Heart left ventricle (tissue), 13 donors: ENCODE measurements around the gene STAT3.

ENCODE experiments used
- POLR2A ChIP-seq, 2 donors: fragments of 450-650 bp; IDR thresholded peaks; one replicate each; pipeline ENCODE4 v1.6.1; 2017; ENCODE audit warnings: antibody characterized with exemption in 2 of 2, mild to moderate bottlenecking in 2 of 2, moderate library complexity in 2 of 2
- TF ChIP-seq, protein P1 (sequence below), 12 donors: fragments of 200-600 bp; sonication (generic) in 4 of 12; IDR thresholded peaks; one replicate each; pipeline versions ENCODE4 v1.5.0 to v1.8.0; 2018 to 2022; ENCODE audit warnings: antibody characterized with exemption in 12 of 12, mild to moderate bottlenecking in 5 of 12
- donor health status: ischemic (EF 13 %, LVEDD 7.1; RV severe dilation, severe dysfunction).
- donor health status: DM: no; HTN: yes; CAD: no.
- donor health status: DM: no; HTN: no; CAD: no.
- donor health status: ischemic (EF 25% LVEDD 6.9; RV normal size, moderate dysfunction).
- donor health status: ischemic (EF 25% LVEDD 5.7; RV mildly dilated, moderate dysfunction).
- donor health status: ischemic (EF 35%, LVEDD 5.7; RV mildly dilated, moderate dysfunction).
- donor health status: nonischemic (EF 11% LVEDD 7.7; RV severe dilation, severe dysfunction).
- donor health status: DM: yes; HTN: yes; CAD: no.
- donor health status: PGD.
- donor health status: ischemic (EF 29% LVEDD 5.4; RV normal size, mild dysfunction).
- donor health status: nonischemic (EF 23%, LVEDD 6.1; RV moderate dilation, normal function).

DNA sequence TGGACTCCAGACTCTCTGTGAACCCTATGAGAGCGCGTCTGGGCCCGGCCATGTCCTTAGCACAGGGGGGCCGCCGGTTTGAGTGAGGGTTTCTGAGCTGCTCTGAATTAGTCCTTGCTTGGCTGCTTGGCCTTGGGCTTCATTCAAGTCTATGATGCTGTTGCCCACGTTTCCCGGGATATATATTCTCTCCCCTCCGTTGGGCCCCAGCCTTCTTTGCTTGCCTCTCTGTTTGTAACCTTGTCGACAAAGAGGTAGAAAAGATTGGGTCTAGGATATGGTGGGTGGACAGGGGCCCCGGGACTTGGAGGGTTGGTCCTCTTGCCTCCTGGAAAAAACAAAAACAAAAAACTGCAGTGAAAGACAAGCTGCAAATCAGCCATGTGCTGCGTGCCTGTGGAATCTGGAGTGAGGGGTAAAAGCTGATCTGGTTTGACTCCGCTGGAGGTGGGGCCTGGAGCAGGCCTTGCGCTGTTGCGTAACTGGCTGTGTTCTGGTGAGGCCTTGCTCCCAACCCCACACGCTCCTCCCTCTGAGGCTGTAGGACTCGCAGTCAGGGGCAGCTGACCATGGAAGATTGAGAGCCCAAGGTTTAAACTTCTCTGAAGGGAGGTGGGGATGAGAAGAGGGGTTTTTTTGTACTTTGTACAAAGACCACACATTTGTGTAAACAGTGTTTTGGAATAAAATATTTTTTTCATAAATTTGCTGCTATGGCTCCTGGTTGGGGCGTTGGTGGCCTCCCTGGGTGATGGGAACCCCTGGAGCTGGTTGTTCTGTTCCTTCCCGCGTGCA lies 76.8 kb downstream of the STAT3 start:
- TF ChIP-seq, protein P1, sequence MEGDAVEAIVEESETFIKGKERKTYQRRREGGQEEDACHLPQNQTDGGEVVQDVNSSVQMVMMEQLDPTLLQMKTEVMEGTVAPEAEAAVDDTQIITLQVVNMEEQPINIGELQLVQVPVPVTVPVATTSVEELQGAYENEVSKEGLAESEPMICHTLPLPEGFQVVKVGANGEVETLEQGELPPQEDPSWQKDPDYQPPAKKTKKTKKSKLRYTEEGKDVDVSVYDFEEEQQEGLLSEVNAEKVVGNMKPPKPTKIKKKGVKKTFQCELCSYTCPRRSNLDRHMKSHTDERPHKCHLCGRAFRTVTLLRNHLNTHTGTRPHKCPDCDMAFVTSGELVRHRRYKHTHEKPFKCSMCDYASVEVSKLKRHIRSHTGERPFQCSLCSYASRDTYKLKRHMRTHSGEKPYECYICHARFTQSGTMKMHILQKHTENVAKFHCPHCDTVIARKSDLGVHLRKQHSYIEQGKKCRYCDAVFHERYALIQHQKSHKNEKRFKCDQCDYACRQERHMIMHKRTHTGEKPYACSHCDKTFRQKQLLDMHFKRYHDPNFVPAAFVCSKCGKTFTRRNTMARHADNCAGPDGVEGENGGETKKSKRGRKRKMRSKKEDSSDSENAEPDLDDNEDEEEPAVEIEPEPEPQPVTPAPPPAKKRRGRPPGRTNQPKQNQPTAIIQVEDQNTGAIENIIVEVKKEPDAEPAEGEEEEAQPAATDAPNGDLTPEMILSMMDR (IDR thresholded peaks at IDR 0.05), result no peak
- TF ChIP-seq POLR2A (IDR thresholded peaks at IDR 0.05), result no peak
